ENCODE measurements around the gene FAM43A. TPM values are rescaled to one million over a fixed set of nuclear protein-coding genes. Genes with fewer than 3 reads are reported as not detected.

The FAM43A gene
- total RNA-seq, 1 donor from 2014 or later, result 27.2 TPM

DNA sequence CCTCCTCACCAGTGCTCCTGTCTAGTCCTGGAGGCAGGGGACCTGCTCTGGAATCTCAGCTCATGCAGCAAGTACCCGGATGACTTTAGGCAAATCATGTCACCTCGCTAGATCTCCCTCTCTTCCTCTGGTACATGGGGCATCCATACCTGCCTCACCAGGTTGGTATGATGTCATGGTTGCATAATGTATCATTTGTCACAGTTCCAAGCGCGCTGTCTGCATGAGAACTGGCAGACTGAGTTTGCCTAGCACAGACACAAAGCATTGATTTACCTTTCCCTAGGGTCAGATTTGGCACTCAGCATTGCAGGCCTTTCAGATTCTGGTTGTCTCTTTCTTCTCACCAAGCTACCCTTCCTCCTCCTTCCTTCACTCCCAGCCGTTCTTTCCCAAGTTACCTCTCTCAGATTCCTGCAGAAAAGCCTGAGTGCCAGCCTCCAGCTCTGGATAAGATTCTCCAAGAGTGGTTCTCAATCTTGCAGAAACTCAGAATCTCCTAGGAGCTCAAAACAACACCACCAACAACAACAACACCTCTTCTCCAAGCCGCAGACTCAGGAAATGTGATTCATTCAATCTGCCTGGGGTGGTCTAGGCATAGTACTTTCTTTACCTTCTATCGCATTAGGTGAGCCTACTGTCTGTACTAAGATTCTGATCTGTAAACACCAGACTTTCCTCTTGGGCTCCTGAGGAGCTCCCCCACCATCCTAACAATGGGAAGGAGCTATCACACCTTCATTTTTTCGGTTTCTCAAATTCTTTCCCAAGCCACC lies 29.5 kb downstream of the FAM43A start:
- TF ChIP-seq, protein P1, sequence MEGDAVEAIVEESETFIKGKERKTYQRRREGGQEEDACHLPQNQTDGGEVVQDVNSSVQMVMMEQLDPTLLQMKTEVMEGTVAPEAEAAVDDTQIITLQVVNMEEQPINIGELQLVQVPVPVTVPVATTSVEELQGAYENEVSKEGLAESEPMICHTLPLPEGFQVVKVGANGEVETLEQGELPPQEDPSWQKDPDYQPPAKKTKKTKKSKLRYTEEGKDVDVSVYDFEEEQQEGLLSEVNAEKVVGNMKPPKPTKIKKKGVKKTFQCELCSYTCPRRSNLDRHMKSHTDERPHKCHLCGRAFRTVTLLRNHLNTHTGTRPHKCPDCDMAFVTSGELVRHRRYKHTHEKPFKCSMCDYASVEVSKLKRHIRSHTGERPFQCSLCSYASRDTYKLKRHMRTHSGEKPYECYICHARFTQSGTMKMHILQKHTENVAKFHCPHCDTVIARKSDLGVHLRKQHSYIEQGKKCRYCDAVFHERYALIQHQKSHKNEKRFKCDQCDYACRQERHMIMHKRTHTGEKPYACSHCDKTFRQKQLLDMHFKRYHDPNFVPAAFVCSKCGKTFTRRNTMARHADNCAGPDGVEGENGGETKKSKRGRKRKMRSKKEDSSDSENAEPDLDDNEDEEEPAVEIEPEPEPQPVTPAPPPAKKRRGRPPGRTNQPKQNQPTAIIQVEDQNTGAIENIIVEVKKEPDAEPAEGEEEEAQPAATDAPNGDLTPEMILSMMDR (IDR thresholded peaks at IDR 0.05), result no peak
- Mint-ChIP-seq H3K27ac (no peak overlapping the region), H3K27me3 (no peaks in the 10 kb centered on the region), H3K4me1 (no peaks in the 10 kb centered on the region), H3K36me3 (ENCODE audit: low read depth) (no peaks in the 10 kb centered on the region), H3K4me3 (no peak overlapping the region), H3K9me3 (no peaks in the 10 kb centered on the region)
- intact Hi-C loops (cut with micrococcal nuclease), result no loop called here
- no peak for DNase-seq
- ATAC-seq (ENCODE audit: low read depth), result no peak
- ChIA-PET POLR2A (interaction anchor here (0.5 kb wide), 1 partner anchor 8 kb away, joined by 14 read pairs; no protein-coding TSS in a partner anchor), CTCF (interaction anchor here (1.4 kb wide), 1 partner anchor 32 kb away, joined by 3 read pairs; no protein-coding TSS in a partner anchor)

DNA sequence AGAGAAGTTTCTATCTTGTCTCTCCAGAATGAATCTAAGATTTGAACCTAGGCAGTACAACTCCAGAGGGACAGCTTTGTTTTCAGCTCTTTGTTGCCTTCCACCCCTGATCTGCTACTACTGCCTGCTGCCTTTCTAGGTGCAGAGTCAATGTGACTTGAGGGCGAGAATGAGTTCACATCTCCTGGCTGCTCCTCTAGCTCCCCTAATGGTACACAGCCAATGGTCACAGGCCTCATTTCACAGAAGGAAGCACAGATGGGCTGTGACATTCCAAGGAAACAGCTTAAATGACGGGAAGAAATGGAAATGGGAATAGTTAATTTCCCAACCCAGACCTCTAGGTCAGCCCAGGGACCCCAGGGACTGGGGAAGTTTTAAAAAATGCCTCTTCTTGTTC lies 32.4 kb downstream of the FAM43A start:
- TF ChIP-seq, protein P1 (IDR thresholded peaks at IDR 0.05), result no peak
- no peak for DNase-seq
- no peaks in the 10 kb centered on the region for H3K36me3 Mint-ChIP-seq (ENCODE audit: low read depth)
- ChIA-PET POLR2A (interaction anchor here (1.1 kb wide), 1 partner anchor 51 kb away, joined by 3 read pairs; no protein-coding TSS in a partner anchor), CTCF (interaction anchor here (0.7 kb wide), 1 partner anchor 35 kb away, joined by 4 read pairs; no protein-coding TSS in a partner anchor)
- no peak overlapping the region for H3K27ac Mint-ChIP-seq
- no peaks in the 10 kb centered on the region for H3K9me3 Mint-ChIP-seq
- intact Hi-C loops (cut with micrococcal nuclease), result no loop called here
- no peak for ATAC-seq (ENCODE audit: low read depth)
- H3K4me3 Mint-ChIP-seq, result no peak overlapping the region
- no peaks in the 10 kb centered on the region for H3K27me3 Mint-ChIP-seq
- H3K4me1 Mint-ChIP-seq, result peaks cover 4% of the 10 kb centered on the region

DNA sequence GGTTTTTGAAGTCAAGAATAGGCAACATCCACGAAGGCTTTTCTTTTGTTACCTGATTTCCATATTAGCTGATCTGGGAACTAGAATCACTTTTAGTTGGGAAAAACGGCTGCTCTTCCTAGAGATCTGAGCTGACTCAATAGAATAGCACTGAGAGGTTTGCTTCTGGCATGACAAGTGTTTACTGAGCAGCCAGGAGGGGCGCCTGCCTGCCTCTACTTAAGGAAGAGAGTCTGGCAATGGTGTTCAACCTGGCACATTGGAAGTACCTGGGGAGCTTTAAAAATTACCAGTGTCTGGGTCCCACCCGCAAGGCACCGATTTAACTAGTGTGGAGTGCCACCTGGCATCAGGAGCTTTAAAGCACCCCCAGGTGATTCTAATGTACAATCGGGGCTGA lies 34.4 kb downstream of the FAM43A start:
- ChIA-PET POLR2A (no interaction called here), CTCF (interaction anchor here (1.5 kb wide), 1 partner anchor 251 kb away, joined by 3 read pairs; no protein-coding TSS in a partner anchor)
- ATAC-seq (ENCODE audit: low read depth), result no peak
- H3K36me3 Mint-ChIP-seq (ENCODE audit: low read depth), result no peaks in the 10 kb centered on the region
- no peak for DNase-seq
- H3K4me1 Mint-ChIP-seq, result peaks cover 8% of the 10 kb centered on the region
- no peak overlapping the region for H3K4me3 Mint-ChIP-seq
- intact Hi-C loops (cut with micrococcal nuclease), result no loop called here
- TF ChIP-seq, protein P1 (IDR thresholded peaks at IDR 0.05), result no peak
- H3K9me3 Mint-ChIP-seq, result no peaks in the 10 kb centered on the region
- H3K27me3 Mint-ChIP-seq, result no peaks in the 10 kb centered on the region
- H3K27ac Mint-ChIP-seq, result no peak overlapping the region

DNA sequence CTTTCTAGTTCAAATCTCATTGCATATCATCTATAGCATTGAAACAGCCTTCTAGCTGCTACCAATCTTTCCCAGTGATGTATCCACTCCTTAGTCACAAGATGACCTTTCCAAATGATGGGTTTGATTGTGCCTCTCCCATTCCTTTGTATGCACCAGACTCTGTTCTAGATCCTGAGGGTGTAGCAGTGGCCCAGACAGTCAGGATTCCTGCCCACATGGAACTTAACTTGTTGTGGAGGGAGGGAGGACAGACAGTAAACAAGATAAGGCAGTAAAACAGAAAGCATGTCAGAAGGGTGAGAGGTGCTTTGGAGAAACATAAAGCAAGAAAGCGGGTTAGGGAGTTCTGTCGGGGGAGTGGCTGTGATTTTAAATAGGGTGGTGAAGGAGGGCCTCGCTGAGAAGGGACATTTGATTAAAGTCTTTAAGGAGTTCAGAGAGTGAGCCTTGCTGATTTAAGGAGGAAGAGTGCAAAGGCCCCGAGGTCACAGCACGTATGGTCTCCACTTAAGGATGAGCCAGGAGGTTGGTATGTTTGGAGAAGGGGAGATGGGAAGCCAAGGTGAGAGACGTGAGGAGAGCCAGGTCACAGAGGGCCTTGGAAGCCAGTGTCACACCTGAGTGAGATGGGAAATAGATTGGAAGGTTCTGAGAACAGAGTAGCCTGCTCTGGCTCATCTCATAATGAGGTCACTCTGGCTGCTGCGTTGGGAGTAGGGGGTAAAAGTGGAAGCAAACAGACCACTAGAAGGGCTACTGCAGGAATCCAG lies 38.3 kb downstream of the FAM43A start:
- H3K36me3 Mint-ChIP-seq (ENCODE audit: low read depth), result no peaks in the 10 kb centered on the region
- ATAC-seq (ENCODE audit: low read depth) (no peak), DNase-seq (no peak)
- peaks cover 8% of the 10 kb centered on the region for H3K4me1 Mint-ChIP-seq
- POLR2A ChIA-PET, result interaction anchor here (0.7 kb wide), 2 partner anchors 9 to 881 kb away, joined by 4 to 14 read pairs; no protein-coding TSS in a partner anchor
- CTCF ChIA-PET, result interaction anchor here (0.7 kb wide), 1 partner anchor 25 kb away, joined by 5 read pairs; no protein-coding TSS in a partner anchor
- H3K27ac Mint-ChIP-seq, result no peak overlapping the region
- no peak overlapping the region for H3K4me3 Mint-ChIP-seq
- H3K27me3 Mint-ChIP-seq, result no peaks in the 10 kb centered on the region
- H3K9me3 Mint-ChIP-seq, result no peaks in the 10 kb centered on the region
- TF ChIP-seq, protein P1 (IDR thresholded peaks at IDR 0.05), result no peak
- intact Hi-C loops (cut with micrococcal nuclease), result no loop called here

DNA sequence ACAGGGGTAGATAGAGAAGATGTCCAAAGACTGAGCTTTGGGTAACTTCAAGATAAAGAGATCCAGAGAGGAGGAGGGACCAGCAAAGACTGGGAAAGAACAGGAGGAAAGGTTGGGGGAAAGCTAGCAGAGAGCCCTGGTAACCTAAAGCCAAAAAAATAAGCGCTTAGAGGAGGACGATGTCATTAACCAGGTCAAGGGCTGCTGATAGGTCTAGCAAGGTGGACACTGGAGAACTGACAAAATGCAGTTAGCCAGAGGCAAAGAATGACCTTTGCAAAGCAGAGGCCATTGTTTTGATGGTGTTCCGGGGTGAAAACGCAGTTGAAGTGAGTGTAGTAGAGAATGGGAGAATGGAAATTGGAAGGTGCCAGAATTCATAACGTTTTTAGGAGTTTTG lies 39.7 kb downstream of the FAM43A start:
- peaks cover 12% of the 10 kb centered on the region for H3K4me1 Mint-ChIP-seq
- ATAC-seq (ENCODE audit: low read depth) (no peak), DNase-seq (no peak)
- no peaks in the 10 kb centered on the region for H3K27me3 Mint-ChIP-seq
- no peaks in the 10 kb centered on the region for H3K36me3 Mint-ChIP-seq (ENCODE audit: low read depth)
- CTCF ChIA-PET, result interaction anchor here (1.1 kb wide), 1 partner anchor 54 kb away, joined by 3 read pairs; no protein-coding TSS in a partner anchor
- POLR2A ChIA-PET, result interaction anchor here (0.6 to 1.4 kb wide), 2 partner anchors 34 to 36 kb away, joined by 3 to 4 read pairs; no protein-coding TSS in a partner anchor
- H3K9me3 Mint-ChIP-seq, result no peaks in the 10 kb centered on the region
- intact Hi-C loops (cut with micrococcal nuclease), result no loop called here
- H3K4me3 Mint-ChIP-seq, result no peak overlapping the region
- H3K27ac Mint-ChIP-seq, result no peak overlapping the region
- TF ChIP-seq, protein P1 (IDR thresholded peaks at IDR 0.05), result no peak
